Skeletal muscle cell (primary cell): ENCODE measurements around the gene SAMD1.
"Not testable (repeated sequence)": the region's sequence is repeated elsewhere in the genome, so short reads cannot be mapped to it uniquely, and the experiment has no call there.

Source experiments
- DNase-seq: peaks from one replicate; pipeline ENCODE4 v3.0.0-alpha.2; 2010; ENCODE audit warnings: low read depth
- H3K4me3 ChIP-seq: 2 replicates; pipeline ENCODE4 v1.5.1; 2011; ENCODE audit warnings: low read depth, mild to moderate bottlenecking, control low read depth, low read length, moderate library complexity

SAMD1 gene

DNA sequence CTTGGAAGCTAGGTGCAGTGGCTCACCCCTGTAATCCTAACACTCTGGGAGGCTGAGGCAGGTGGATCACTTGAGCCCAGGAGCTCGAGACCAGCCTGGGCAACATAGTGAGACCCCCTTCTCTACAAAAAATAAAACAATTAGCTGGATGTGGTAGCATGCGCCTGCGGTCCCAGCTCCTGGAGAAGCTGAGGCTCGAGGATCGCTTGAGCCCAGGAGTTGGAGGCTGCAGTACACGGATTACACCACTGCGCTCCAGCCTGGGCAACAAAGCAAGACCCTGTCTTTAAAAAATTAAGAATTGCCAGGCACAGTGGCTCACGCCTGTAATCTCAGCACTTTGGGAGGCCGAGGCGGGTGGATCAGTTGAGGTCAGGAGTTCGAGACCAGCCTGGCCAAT lies 39.6 kb downstream of the SAMD1 start:
- H3K4me3 ChIP-seq, DNase-seq: not testable (repeated sequence)

- no peak overlapping the region for H3K4me3 ChIP-seq
- no peak for DNase-seq
Measured at GRCh38 chr19:14050512-14050911, 40.0 kb downstream of the SAMD1 start.

DNA sequence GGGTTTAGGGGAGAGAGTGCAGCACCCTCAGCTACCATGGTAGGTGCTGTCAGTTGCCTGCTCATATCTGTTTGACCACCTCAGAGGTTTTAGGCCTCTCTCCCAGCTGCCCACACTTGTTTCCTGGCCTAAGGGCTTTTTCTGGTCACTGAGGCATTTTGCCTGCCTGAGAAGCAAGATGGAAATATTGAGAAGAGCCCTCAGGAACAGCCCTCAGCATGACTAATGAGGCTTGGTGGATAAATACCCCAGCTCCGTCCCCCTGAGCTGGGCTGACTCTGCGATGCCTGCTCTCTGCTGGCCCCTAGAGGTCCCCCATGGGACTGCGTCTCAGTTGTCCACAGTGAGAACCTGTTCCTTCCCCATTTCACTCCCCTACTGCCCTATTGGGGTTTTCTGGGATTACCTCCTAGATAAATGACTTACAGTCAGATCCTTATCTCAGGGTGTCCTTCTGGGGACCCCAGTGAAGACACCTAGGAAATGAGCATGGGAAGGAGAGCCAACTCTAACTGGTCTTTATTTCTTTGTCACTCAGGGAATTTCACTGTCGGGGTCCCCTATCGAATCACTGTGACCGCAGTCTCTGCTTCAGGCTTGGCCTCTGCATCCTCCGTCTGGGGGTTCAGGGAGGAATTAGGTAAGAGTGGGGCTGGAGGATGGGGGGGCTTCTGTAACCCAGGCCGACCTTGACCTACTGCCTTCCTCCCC lies 42.0 kb downstream of the SAMD1 start:
- DNase-seq = no peak
- H3K4me3 ChIP-seq = no peak overlapping the region

DNA sequence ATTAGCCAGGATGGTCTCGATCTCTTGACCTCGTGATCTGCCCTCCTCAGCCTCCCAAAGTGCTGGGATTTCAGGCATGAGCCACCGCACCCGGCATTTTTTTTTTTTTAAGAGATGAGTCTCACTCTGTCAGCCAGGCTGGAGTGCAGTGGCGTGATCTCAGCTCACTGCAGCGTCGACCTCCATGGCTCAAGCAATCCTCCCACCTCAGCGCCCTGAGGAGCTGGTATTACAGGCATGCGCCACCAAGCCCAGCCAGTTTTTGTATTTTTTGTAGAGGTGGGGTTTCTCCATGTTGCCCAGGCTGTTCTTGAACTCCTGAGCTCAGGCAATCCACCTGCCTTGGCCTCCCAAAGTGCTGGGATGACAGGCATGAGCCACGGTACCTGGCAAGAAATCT lies 42.7 kb downstream of the SAMD1 start:
- H3K4me3 ChIP-seq, DNase-seq: not testable (repeated sequence)

GRCh38 chr19:14042659-14043608 lies 47.6 kb downstream of the SAMD1 start:
- not testable (repeated sequence) for H3K4me3 ChIP-seq, DNase-seq

DNA sequence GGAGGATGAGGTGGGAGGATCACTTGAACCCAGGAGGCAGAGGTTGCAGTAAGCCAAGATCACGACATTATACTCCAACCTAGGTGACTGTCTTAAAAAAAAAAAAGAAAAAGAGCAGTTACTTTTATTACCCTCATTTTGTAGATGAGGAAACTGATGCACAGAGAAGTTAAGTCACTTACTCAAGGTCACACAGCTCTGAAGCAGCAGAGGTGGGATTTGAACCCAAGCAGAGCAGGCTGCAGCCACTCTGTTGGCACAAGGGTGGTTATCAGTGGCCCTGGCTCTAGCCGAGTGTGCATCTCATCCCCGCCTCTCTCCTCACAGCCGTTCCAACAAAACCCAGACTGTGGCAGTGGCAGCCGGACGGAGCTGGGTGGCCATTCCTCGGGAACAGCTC lies 51.4 kb downstream of the SAMD1 start:
- no peak overlapping the region for H3K4me3 ChIP-seq
- DNase-seq = no peak
